HG02981 (cell line): ENCODE measurements around the gene PARD3B.
"Not testable (repeated sequence)": the region's sequence is repeated elsewhere in the genome, so short reads cannot be mapped to it uniquely, and the experiment has no call there.

ENCODE experiments used
- ATAC-seq: cut with Tn5 transposase; IDR thresholded peaks from one replicate; pipeline ENCODE4 v1.9.1; 2021; ENCODE audit warnings: mild to moderate bottlenecking, moderate library complexity; ENCODE audit not compliant: unreplicated experiment

The PARD3B gene

GRCh38 chr2:205216580-205216979 lies 671.3 kb downstream of the PARD3B start:
- no peak for ATAC-seq

GRCh38 chr2:205217004-205217403 lies 671.7 kb downstream of the PARD3B start:
- no peak for ATAC-seq

GRCh38 chr2:205218056-205218455 lies 672.8 kb downstream of the PARD3B start:
- ATAC-seq = no peak

- not testable (repeated sequence) for ATAC-seq
Observed at GRCh38 chr2:205218816-205219215, 673.5 kb downstream of the PARD3B start.

- no peak for ATAC-seq
Observed at GRCh38 chr2:205220559-205220958, 675.3 kb downstream of the PARD3B start.

GRCh38 chr2:205232086-205232485 lies 686.8 kb downstream of the PARD3B start:
- ATAC-seq = no peak

- ATAC-seq = no peak
Observed at GRCh38 chr2:205235434-205235833, 690.2 kb downstream of the PARD3B start.

- no peak for ATAC-seq
Observed at GRCh38 chr2:205237524-205237923, 692.2 kb downstream of the PARD3B start.

GRCh38 chr2:205245001-205245400 lies 699.7 kb downstream of the PARD3B start:
- ATAC-seq = no peak

- ATAC-seq = no peak
Observed at GRCh38 chr2:205245652-205246051, 700.4 kb downstream of the PARD3B start.

- ATAC-seq = no peak
Observed at GRCh38 chr2:205259121-205259520, 713.8 kb downstream of the PARD3B start.

GRCh38 chr2:205261516-205262020 lies 716.3 kb downstream of the PARD3B start:
- ATAC-seq = no peak

GRCh38 chr2:205267323-205267722 lies 722.0 kb downstream of the PARD3B start:
- no peak for ATAC-seq

GRCh38 chr2:205270689-205271088 lies 725.4 kb downstream of the PARD3B start:
- no peak for ATAC-seq

- no peak for ATAC-seq
Observed at GRCh38 chr2:205273148-205273547, 727.9 kb downstream of the PARD3B start.

GRCh38 chr2:205273627-205274026 lies 728.4 kb downstream of the PARD3B start:
- no peak for ATAC-seq

GRCh38 chr2:205274801-205275200 lies 729.5 kb downstream of the PARD3B start:
- no peak for ATAC-seq

GRCh38 chr2:205276116-205276777 lies 731.0 kb downstream of the PARD3B start:
- no peak for ATAC-seq

- ATAC-seq = no peak
Observed at GRCh38 chr2:205280596-205281236, 735.4 kb downstream of the PARD3B start.

- no peak for ATAC-seq
Observed at GRCh38 chr2:205283736-205284270, 738.5 kb downstream of the PARD3B start.

GRCh38 chr2:205284334-205284733 lies 739.1 kb downstream of the PARD3B start:
- ATAC-seq = no peak

GRCh38 chr2:205287316-205287715 lies 742.0 kb downstream of the PARD3B start:
- no peak for ATAC-seq
